GM15510 (cell line): ENCODE results near the gene SUSD3.
A peak's percentile ranks its signal among the peaks of the same experiment; 100 is the strongest.

Source experiments
- POLR2A ChIP-seq: IDR thresholded peaks from 3 replicates; pipeline ENCODE4 v1.6.1; 2011; ENCODE audit warnings: borderline replicate concordance; ENCODE audit not compliant: insufficient read length; ENCODE audit errors: extremely low read depth

Gene SUSD3

GRCh38 chr9:93087971-93088655 lies 29.6 kb downstream of the SUSD3 start:
- TF ChIP-seq POLR2A, result no peak

DNA sequence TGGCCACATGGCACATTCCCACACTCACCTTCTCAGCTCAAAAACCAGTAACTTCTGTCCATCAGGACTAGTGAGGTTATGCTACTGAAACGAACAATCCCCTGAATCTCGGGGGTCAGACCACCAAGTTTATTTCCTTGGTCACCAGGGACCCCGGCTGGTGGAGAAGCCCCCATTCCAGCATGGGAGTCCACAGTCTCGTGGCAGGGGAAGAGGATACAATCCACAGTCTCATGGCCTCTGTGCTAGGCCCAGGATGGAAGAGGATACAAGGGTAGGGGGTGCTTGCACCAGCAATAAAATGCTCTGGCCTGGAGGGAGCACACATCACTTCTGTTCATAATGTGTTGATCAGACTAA lies 30.1 kb downstream of the SUSD3 start:
- no peak for TF ChIP-seq POLR2A

DNA sequence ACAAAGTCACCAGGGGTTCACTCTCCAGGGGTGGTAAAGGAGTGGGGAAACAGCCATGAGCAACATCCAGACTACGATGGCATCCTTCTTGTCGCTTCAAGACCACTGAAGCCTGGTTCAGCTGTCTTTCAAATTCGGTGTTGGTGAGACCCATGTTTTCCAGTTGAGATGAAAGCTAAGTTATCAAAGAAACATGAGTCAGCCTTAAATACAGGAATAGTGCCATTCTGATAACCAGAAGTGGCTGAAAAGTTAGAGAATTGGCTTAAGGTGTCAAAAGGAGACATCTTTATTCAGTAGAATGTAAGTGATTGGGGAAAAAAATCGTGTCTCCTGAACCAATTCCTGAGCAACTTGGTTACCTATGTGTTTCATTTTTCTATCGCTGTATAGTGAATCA lies 30.5 kb downstream of the SUSD3 start:
- TF ChIP-seq POLR2A, result no peak

DNA sequence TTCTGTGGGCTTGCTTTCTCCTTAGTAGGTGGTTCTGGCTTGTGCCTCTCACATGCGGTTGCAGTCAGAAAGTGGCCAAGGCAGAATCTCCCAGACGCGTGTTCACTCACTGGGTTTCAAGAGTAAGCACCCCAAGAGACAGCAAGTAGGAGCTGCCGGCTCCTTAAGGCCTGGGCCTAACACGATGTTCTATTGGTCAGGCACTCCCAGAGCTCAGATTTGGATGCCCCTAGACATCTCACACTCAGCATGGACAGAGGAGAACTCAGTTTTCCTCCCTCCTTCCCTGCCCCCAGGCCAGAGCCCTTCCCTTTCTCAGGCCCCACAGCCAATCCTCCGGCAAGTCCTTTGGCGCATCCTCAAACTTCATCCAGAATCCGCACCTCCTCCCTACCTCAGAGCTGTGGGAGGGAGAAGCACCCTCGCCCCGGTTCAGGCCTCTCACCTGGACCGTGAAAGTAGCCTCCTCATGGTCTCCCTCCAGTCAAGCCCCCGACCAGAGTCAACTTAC lies 31.0 kb downstream of the SUSD3 start:
- TF ChIP-seq POLR2A, result no peak

GRCh38 chr9:93090091-93090655 lies 31.7 kb downstream of the SUSD3 start:
- no peak for TF ChIP-seq POLR2A

GRCh38 chr9:93091056-93091452 lies 32.6 kb downstream of the SUSD3 start:
- no peak for TF ChIP-seq POLR2A

- TF ChIP-seq POLR2A, result no peak
These were observed 33.1 kb downstream of the SUSD3 start for GRCh38 chr9:93091453-93092081.

DNA sequence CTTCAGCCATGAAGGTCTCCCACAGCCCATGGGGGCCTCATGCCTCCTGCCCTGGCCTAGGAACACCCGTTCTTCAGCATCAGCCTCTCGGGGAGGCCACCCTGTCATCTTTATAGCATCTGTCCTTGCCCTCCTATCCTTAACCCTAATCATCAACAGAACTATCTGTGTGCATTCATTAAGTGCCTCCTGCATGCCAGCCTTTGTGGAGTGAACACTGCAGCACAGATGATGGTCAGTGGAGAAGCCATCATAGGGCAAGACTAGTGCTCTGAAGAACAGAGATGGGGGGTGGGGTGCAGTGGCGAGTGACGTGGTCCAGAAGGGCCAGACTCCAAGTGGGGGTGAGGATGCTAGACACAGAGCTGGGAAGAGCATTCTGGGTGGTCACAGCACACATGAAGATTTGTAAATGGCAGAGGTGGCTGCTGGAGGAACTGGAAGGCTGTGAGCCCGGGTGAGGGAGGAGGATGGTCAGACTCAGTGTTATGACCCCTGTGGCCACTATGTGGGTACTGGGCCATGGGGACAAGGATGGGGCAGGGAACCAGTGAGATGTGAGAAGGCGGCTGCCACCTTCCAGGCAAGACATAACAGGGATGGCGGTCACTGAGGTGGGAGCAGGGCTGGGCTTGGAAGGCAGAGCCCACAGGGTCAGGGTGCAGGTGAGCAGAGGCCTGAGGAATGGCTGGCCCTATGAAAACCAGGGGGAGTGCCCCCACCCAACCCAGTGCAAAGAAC lies 33.9 kb downstream of the SUSD3 start:
- TF ChIP-seq POLR2A, result no peak

GRCh38 chr9:93093127-93093876 lies 34.8 kb downstream of the SUSD3 start:
- TF ChIP-seq POLR2A, result peak; percentile 36

- TF ChIP-seq POLR2A, result no peak
These were observed 35.6 kb downstream of the SUSD3 start for GRCh38 chr9:93093877-93094657.

DNA sequence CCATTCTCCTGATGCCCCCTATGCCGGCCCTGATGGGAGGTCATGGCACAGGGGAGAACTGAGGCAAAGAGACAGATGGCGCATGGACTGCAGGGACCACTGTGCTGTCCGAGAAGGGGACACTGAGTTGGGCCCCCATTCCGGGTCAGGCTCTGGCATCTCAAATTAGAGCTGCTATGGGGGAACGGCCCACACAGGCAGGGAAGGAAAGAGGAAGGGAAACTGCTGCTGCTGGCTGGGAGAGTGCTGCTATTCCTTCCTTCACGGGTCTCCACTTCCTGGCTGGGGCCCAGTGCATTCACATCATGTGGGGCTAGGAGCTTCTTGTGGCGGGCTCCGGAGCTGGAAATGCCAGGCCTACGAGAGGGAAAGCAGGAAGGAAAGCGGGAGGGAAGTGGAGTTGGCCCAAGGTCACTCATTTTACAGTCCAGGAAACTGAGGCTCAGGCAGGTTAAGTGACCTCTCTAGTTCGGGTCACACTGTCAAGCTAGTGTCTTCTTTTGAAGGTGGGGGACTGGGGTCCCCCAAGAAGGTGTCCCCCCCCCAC lies 36.2 kb downstream of the SUSD3 start:
- peak; percentile 41 for TF ChIP-seq POLR2A

GRCh38 chr9:93095205-93096130 lies 37.0 kb downstream of the SUSD3 start:
- TF ChIP-seq POLR2A, result peak; percentile 80

GRCh38 chr9:93096131-93096802 lies 37.8 kb downstream of the SUSD3 start, which contains the start of gene CARD19:
TSS of gene CARD19 (plus strand) at chr9:93096217. CDS start at chr9:93096346, 129 bp downstream.
- peak; percentile 76 for TF ChIP-seq POLR2A
